GM12872 (cell line): ENCODE results near the gene CSNK1G3.

Experiments used
- TF ChIP-seq, protein P1 (sequence below): IDR thresholded peaks from 3 replicates; pipeline ENCODE4 v1.5.1; 2011; ENCODE audit warnings: low read depth, mild to moderate bottlenecking, low read length, moderate library complexity; ENCODE audit not compliant: insufficient read depth

CSNK1G3 gene

GRCh38 chr5:123517476-123517875 lies 5.5 kb downstream of the CSNK1G3 start:
- TF ChIP-seq, protein P1, sequence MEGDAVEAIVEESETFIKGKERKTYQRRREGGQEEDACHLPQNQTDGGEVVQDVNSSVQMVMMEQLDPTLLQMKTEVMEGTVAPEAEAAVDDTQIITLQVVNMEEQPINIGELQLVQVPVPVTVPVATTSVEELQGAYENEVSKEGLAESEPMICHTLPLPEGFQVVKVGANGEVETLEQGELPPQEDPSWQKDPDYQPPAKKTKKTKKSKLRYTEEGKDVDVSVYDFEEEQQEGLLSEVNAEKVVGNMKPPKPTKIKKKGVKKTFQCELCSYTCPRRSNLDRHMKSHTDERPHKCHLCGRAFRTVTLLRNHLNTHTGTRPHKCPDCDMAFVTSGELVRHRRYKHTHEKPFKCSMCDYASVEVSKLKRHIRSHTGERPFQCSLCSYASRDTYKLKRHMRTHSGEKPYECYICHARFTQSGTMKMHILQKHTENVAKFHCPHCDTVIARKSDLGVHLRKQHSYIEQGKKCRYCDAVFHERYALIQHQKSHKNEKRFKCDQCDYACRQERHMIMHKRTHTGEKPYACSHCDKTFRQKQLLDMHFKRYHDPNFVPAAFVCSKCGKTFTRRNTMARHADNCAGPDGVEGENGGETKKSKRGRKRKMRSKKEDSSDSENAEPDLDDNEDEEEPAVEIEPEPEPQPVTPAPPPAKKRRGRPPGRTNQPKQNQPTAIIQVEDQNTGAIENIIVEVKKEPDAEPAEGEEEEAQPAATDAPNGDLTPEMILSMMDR = no peak

DNA sequence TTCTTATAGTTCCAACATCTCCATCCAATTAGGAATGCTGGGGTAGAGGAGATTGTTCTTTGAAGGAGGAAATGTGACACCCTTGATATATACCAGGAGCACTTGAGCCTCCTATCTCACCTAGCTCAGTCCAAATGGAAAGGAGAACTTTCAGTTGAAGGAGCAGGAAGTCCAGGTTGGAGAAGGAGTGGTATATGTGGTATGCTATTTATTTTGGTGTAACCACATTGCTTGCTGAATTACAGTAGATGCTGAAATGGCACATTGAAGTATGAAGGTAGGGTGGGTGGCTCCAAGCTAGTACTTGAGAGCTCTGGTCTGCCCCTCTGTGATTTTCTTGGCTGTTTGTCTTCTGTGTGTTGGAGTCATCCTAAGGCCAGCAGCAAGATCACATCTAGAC lies 6.1 kb downstream of the CSNK1G3 start:
- TF ChIP-seq, protein P1 = no peak

GRCh38 chr5:123520677-123521247 lies 8.8 kb downstream of the CSNK1G3 start:
- TF ChIP-seq, protein P1 = no peak

DNA sequence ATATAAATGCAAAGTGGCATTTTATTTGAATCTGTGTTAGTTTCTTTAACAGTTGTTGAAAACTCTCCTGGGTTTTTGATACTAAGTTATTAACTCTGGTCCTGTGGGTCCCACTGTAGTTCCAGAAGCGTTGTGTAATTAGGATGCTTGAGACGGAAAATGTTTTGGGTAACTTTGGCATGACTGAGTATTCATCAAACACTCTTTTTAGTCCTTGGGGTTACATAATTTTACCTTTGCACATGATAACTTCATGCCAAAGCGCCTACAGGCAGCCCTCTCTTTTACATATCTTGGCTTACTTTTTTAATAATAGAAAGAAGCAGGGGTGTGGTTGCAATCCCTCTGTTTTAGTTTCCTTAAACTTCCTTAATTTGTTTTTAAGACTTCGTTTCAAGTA lies 12.2 kb downstream of the CSNK1G3 start:
- TF ChIP-seq, protein P1 = no peak

DNA sequence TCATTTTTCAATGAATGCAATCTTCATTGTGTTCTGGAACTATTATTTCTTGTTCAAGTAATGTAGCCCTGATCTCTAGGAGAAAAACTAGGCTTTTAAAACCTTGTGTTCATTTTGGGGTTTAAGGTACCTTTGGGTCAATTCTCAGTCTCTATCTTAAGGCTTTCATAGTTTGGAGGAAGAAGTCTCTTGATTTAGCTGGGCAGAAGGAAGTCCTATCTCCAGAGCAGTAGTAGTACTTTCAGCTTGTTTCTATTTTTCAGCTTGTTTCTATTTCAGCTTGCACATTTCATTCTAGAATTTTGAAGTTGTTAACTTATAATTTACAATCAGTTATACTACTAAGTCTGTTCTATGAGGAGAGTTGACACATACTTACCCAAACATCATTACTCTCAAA lies 15.2 kb downstream of the CSNK1G3 start:
- TF ChIP-seq, protein P1 = no peak

DNA sequence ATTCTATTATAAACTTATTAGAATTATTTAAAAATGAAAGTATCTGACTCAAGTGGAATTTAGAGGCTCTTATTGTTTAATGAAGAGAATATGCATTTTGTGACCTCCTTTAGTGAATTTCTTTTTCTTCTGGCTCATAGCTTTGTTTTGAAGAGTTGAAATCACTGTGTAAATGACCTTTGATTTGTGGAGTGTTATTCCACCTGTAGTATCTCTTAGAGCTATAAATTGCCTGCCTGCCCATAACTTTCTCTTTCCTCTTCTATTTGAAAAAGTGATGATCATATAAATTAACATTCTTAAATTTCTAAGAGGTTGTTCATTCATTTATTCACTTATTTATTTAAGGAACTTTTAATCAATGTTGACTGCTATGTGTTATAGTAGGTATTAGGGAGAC lies 16.1 kb downstream of the CSNK1G3 start:
- TF ChIP-seq, protein P1 = no peak

DNA sequence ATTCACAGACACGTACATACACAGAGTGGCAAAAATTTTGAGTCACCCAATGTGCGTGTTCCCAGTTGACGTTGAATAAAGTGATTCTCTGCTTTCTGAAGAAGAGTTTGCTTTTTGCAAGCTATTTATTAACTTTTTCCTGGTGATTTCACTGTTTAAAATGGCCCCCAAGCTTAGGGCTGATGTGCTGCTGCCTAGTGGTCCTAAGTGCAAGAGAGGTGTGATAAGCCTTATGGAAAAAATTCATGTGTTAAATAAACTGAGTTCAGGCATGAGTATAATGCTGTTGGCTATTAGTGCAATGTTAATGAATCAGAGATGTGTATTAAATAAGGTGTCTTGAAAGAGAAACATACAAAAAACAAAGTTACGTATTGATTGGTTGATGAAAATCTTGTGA lies 16.9 kb downstream of the CSNK1G3 start:
- TF ChIP-seq, protein P1 = no peak
